NCI-H2029 (cell line): ENCODE measurements around the gene PRKACG.
"Not testable (repeated sequence)": the region's sequence is repeated elsewhere in the genome, so short reads cannot be mapped to it uniquely, and the experiment has no call there.

ENCODE experiments used
- DNase-seq: peaks from one replicate; lab custom pipeline; 2025; lab: John Stamatoyannopoulos, UW

PRKACG gene

DNA sequence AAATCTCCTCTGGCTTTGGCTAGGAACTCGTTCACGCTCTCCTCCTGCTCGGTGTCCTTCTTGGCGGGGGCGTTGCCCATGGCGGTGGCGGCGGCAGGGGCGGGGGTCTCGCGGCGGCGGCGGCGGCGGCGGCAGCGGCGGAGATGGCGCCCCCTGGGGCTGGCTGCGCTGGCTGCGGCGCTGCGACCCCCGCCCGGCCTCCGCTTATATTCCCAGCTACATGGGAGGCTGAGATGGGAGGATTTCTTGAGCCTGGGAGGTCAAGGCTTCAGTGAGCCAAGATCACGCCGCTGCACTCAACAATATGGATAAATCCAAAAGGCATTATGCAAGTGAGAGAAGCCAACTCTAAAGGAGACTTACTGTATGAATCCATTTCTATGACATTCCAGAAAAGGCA lies at the start of gene PRKACG:
PRKACG (minus strand) TSS at position 101 of the 400 bp plus-strand sequence; CDS start at position 80, 21 bp downstream.
- no peak for DNase-seq

DNA sequence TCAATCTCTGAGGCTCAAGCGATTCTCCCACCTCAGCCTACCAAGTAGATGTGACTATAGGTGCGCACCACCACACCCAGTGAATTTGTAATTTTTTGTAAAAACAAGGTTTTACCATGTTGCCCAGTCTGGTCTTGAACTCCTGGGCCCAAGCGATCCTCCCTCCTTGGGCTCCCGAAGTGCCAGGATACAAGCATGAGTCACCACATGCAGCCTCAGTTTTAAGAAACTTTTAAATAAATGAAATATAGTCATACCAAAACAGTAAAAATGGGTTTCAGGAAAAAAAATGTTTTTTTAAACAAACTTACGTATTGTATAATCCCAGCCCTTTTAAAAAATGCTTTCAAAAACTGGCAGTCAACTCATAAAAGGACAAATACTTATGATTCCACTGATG lies 48.3 kb upstream of the PRKACG start:
- DNase-seq: no peak

DNA sequence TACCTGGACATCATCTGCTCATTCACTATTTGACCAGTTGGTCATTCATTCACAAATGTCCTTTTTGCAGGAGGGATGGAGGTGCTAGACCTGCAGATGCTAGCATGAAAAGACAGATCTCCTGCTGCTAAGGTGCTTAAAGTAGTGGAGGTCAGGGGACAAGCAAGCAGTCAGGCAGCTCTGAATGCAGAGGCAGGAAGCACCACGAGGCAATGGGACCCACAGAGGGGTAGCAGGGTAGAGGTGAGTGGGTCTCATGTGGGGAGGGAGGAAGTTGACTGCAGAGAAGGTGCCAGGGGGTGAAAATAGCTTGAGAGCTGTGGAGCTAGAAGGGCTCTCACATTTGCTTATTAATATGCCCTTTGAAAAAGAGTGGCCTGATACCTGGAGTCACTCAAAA lies 46.9 kb upstream of the PRKACG start:
- DNase-seq: no peak

DNA sequence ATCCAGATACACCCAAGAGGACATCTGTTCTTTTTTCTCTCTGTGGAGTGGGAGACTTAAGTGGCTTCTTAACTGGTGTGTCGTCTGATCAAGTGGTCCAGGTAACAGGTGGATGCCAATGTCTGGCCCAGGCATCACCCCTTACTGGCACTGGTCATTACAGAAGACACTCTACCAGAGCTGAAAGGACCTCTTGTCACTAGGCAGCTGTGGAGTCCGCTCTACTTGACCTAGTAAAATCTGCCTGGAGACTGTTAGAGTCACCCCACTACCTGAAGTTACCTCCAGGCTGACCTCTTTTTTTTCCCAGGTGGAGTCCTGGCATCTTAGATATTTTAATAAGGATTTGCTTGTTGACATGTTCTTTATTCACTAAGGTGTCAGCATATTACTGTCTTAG lies 44.2 kb upstream of the PRKACG start:
- peak; percentile 55 for DNase-seq

DNA sequence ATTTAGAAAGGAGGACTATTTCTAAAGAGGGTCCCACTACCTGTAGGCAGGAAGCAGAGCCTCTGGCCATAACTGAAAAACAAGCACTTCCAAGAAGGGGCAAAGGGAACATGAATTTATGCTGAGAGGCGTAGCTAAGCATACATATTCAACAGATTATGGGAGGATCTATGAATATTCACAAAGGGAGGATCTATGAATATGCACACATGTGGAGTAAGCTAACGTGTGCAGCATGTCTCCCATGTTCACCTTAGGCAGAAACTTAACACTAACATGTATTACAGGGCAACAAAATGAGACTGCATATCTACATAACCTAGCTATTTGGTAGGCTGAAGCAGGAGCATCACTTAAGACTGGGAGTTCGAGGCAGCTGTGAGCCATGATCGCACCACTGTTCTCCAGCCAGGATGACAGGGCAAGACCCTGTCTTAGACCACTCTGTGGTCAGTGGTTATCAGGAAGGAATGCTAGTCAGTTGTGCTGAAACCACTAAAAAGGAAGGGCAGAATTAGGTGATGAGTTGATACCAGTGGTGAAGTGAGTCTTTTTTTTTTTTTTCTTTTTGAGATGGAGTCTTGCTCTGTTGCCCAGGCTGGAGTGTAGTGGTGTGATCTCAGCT lies 42.4 kb upstream of the PRKACG start:
- DNase-seq: no peak

DNA sequence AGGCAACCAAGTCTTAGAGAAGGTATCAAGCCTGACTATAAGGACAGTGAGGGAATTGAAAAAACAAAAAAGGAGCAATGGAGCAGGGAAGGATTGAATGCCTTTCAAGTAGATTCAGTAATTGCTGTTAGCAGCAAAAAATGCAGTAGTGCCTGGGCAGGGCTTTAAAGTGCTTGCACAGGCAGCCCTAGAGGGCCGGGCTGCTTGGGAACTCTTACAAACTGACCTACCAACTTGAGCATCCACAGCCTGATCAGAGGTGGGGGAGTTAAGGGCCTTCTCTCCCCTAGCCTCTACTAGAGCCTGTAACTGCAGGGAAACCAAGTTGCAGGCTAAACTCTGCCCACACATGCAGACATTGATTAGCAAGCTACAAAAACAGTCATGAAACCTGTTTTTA lies 41.1 kb upstream of the PRKACG start:
- DNase-seq: no peak

DNA sequence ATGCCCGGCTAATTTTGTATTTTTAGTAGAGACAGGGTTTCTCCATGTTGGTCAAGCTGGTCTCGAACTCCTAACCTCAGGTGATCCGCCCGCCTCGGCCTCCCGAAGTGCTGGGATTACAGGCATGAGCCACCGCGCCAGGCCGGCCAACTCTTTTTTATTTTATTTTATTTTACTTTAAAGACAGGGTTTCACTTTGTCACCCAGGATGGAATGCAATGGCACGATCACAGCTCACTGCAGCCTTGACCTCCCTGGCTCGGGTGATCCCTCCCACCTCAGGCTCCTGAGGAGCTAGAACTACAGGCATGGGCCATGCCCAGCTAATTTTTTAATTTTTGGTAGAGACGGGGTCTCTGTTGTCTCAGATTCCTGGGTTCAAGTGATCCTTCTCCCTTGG lies 37.0 kb upstream of the PRKACG start:
- DNase-seq: not testable (repeated sequence)

DNA sequence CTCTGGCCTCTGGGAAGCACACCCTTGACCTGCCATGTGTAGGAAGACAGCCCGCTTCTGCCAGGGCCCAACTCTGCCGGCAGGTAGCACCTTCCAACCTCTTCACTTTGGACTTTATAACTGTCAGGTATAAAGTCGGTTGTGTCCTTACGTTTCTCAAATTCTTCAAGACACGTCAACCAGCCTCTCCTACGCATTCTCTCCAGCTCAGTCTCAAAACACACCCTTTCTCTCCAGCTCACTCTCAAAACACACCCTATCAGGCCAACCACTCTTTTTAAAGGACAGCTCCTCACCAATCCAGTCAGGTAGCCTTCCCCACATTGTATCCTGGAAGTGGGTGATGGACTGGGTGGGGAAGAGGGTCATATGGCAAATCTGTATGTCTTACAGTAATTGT lies 35.2 kb upstream of the PRKACG start:
- DNase-seq: no peak

DNA sequence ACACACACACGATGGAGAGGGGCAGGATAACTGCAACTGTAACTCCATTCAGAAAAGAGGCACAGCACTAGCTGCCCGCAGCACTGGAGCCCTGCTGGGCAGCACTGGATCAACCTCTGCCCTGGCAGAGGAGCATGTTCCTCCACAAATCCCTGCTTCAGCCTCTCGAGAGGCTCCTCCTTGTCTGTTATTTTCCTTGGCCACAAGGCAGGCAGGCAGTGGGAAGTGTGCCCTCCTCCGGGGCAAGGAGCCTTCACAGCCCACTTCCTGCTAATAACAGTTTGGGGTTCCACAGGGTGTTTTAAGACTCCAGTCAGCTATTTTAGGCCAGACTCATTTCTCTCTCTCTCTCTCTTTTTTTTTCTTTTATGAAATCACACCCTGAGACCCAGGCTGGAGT lies 33.5 kb upstream of the PRKACG start:
- DNase-seq: no peak

DNA sequence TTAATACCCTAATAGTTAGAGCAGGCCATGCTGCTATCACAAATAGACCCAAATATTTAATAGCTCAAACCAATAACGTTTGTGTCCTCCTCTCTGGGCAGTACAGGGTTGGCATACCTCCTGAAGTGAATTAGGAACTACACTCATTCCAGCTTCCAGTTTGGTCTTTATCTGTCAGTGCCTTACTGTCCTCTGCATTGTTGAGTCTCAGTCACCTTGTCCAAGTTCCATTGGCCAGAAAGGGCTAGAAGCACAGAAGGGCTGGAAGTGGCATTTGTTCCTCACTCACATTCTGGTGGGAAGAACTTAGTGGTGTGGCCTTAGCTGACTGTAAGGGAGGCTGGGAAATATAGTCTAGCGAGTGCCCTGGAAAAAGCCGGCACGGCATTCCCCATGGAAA lies 32.8 kb upstream of the PRKACG start:
- no peak for DNase-seq

DNA sequence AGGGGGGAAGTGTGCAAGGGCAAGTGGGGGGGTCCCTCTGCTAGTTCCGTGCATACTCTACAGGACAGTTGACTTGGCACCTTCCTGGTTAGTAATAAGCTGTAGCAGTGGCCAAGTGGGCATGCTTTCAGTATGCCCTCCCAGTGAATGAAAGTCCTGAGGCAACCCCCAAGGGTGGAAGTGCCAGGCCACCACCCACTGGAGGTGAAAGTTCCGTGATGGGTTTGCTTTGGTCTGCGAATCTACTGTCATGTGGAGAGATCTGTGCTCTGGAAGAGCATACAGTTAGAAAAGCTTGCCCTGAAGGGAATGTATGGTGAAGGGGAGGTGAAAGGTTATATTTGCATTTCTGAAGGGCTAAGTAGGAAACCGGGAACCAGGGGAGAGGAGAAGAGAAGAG lies 31.9 kb upstream of the PRKACG start:
- no peak for DNase-seq

DNA sequence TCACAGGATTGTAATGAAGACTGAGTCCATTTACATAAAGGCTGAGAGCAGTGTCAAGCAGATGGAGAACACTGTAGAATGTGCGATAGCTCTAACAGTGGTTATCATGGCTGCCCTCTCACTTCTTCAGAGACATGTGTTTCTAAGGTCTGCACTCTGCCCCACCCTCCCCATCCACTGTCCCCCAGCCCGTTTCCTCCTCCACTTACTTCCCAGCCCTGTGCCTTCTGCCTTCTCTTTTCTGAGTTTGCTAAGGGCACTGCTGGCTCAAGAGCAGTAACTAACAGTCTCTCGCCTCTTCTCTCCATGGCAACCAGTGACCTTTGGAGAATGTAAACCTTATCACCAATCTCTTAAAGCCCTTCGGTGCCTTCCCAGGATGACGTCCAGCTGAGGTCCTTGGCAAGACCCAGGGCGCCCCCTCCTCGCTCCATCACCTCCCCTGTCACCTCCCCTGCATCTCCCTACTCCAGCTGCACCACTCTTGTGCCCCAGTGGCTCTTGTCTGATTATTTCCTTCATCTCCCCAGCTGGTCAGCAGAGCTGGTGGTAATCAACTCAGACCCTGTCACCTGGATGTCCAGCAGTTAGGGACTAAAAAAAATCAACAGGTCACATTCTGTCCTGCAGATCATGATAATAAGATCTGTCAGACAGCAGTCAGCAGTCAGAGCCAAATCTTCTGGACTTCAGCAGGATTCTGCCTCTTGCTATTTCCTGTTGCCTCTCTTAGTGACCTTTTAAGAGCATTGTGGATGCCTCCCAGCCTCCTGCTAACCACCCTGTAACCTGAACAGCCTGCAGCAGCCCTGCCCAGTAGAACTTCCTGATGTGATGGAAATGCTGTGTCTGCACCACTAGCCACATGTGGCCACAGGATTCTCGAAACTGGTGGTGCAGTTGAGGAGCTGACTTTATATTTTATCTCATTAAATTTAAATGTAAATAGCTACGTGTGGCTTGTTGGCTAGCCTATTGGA lies 30.6 kb upstream of the PRKACG start:
- DNase-seq: peak; percentile 49

DNA sequence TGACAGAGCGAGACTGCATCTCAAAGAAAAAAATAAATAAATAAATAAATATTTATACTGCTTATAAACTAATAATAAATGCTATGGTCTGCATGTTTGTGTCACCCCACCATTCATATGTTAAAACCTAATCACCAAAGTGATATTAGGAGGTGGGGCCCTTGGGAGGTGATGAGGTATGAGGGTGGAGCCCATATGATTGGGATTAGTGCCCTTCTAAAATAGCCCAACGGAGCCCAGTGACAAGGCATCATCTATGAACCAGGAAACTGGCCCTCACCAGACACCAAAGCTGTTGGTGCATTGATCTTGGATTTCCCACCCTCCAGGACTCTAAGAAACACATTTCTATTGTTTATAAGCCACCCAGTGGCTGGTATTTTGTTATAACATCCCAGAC lies 26.7 kb upstream of the PRKACG start:
- no peak for DNase-seq

DNA sequence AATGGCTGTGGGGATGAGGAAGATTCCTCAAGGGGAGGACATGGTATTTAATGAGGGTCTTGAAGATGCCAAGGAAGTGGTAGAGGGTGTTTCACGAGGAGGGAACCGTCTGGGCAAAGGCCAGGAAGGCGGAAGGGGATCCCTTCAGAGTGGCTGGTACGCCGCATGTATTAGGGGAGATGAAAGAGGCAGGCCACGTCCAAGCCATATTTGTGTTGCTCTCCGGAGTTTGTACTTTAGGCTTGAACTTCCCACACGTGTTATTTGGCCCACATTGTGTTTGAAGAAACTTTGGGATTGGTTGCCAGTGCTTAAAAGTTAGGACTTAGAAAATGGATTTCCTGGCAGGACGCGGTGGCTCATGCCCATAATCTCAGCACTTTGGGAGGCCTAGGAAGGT lies 22.9 kb upstream of the PRKACG start:
- DNase-seq: no peak

DNA sequence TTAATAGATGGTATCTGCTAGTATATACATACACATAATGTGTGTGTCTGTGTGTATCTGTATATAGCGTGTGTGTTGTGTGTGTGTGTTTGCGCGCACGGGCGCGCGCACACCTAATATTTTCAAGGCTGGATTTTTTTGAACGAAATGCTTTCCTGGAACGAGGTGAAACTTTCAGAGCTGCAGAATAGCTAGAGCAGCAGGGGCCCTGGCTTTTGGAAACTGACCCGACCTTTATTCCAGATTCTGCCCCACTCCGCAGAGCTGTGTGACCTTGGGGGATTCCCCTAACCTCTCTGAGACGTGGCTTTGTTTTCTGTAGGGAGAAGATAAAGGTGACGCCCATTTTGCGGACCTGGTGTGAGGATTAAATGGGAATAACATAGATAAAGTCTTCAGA lies 22.4 kb upstream of the PRKACG start:
- no peak for DNase-seq

DNA sequence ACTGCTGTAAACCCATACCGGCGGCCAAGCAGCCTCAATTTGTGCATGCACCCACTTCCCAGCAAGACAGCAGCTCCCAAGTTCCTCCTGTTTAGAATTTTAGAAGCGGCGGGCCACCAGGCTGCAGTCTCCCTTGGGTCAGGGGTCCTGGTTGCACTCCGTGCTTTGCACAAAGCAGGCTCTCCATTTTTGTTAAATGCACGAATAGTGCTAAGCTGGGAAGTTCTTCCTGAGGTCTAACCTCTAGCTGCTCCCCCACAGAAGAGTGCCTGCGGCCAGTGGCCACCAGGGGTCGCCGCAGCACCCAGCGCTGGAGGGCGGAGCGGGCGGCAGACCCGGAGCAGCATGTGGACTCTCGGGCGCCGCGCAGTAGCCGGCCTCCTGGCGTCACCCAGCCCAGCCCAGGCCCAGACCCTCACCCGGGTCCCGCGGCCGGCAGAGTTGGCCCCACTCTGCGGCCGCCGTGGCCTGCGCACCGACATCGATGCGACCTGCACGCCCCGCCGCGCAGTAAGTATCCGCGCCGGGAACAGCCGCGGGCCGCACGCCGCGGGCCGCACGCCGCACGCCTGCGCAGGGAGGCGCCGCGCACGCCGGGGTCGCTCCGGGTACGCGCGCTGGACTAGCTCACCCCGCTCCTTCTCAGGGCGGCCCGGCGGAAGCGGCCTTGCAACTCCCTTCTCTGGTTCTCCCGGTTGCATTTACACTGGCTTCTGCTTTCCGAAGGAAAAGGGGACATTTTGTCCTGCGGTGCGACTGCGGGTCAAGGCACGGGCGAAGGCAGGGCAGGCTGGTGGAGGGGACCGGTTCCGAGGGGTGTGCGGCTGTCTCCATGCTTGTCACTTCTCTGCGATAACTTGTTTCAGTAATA lies 21.8 kb upstream of the PRKACG start, which contains the start of gene FXN:
FXN (plus strand) TSS at position 315 of the 871 bp plus-strand sequence; CDS start at position 346, 31 bp downstream.
- DNase-seq: peak; percentile 67

DNA sequence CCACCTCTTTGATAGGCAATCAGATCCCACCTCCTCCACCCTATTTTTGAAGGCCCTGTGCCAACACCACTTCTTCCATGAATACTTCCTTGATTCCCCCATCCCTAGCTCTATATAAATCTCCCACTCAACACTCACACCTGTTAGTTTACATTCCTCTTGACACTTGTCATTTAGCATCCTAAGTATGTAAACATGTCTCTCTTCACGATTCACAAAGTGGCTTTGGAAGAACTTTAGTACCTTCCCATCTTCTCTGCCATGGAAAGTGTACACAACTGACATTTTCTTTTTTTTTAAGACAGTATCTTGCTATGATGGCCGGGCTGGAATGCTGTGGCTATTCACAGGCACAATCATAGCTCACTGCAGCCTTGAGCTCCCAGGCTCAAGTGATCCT lies 20.2 kb upstream of the PRKACG start:
- peak; percentile 45 for DNase-seq

DNA sequence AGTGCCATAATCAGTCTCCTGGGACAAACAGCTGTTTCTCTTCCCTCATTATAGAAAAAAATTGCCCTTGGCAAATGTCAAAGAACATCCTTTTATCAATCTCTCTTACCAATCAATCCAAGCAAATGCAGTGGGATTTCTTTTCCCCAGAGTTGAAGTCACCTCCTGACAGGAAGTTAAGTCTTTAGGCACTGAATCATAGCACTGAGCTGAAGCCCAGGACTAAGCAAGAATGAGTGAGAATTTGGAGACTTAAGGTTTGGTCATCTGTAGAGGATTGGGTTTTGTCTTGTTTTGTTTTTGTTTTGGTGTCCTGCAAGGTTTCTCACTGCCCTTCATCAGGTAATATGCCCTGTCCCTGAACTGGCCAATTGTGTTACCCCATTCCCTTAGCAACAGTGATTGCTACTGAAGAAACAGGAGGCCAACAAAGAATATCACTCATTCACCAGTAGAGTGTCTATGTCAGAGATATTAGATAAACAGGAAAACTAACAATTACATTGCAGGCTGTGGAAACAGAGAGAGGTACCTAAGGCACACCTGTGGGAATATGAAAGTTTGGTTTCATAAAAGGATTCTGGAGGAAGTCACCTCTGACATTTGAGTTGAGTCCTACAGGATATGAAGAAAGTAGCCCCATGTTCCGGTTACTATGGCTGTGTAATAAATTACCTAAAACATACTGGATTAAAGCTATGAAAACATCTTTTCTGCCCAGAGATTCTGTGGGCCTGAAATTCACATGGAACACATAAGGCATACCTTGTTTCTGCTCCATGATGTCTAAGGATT lies 17.1 kb upstream of the PRKACG start:
- no peak for DNase-seq

DNA sequence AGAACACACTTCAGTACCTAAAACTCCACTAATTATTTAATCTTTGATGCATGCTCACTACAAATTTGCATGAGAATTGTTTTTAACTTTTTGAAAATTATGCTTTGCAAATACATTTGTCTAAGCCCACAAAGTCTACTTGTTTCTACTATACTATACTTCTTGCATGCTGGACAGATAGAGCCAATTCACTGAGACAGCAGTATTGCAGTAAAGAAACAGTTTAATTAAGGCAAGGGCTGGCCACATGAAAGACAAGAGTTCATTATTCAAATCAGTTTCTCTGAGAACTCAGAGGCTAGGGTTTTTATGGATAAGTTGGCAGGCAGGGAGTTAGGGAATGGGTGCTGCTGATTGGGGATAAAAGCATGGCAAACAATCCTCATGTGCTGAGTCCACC lies 15.6 kb upstream of the PRKACG start:
- no peak for DNase-seq

DNA sequence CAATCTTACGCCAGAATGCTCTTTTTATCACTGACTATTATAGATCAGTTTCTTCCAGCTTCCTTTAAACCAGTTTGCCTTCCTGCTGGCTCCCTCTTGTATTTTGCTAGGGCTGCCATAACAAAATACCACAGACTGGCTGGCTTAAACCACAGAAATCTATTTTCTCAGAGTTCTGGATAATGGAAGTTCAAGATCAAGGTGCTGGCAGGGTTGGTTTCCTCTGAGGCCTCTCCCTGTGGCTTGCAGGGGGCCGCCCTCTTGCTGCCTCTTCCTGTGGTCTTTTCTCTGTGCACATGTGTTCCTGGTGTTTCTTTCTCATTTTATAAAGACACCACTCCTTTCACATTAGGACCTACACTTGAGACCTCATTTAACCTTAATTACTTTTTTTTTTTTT lies 14.8 kb upstream of the PRKACG start:
- DNase-seq: no peak

DNA sequence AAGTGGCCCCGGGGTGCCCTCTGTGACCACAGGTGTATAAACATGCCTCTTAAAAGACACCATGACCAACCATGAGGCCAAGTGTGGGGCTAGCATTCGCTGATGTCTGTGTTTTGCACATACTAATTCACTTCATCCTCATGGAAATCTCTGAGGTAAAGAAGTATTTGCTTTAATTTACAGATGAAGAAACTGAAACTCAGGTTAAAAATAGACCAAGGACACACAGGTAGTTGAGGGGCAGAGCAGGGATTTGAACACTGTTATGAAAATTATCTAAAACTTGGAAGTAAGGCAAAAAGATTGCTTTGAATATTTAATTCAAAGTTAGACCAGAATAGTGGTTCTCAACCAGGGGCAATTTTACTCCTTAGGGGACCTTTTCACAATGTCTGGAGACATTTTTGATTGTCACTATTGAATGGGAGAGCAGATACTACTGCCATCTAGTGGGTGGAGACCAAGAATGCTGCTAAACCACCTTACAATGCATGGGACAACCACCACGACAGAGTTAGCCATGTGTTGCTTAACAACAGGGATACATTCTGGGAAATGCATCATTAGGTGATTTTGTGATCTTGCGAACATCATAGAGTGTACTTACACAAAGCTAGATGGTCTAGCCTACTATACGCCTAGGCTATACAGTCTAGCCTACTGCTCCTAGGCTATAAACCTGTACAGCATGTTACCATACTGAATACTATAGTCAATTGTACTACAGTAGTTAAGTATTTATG lies 13.6 kb upstream of the PRKACG start:
- peak; percentile 54 for DNase-seq
